Measurements from ENCODE around the gene PHF1.

- TF ChIP-seq, protein P1, sequence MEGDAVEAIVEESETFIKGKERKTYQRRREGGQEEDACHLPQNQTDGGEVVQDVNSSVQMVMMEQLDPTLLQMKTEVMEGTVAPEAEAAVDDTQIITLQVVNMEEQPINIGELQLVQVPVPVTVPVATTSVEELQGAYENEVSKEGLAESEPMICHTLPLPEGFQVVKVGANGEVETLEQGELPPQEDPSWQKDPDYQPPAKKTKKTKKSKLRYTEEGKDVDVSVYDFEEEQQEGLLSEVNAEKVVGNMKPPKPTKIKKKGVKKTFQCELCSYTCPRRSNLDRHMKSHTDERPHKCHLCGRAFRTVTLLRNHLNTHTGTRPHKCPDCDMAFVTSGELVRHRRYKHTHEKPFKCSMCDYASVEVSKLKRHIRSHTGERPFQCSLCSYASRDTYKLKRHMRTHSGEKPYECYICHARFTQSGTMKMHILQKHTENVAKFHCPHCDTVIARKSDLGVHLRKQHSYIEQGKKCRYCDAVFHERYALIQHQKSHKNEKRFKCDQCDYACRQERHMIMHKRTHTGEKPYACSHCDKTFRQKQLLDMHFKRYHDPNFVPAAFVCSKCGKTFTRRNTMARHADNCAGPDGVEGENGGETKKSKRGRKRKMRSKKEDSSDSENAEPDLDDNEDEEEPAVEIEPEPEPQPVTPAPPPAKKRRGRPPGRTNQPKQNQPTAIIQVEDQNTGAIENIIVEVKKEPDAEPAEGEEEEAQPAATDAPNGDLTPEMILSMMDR (IDR thresholded peaks at IDR 0.05; ENCODE audit: low read depth, low read length), result no peak
- TF ChIP-seq EZH2phosphoT487 (IDR thresholded peaks at IDR 0.05; ENCODE audit: low read depth), result no peak
These were observed 17.8 kb upstream of the PHF1 start for GRCh38 chr6:33392979-33393378.

Measured in OCI-LY3 (cell line).